DMS 273 (cell line): ENCODE data around the gene HNRNPF.

ENCODE experiments used
- DNase-seq: peaks from one replicate; lab custom pipeline; 2025; ENCODE audit not compliant: unreplicated experiment; lab: John Stamatoyannopoulos, UW

Gene HNRNPF

GRCh38 chr10:43380610-43381222 lies 28.3 kb downstream of the HNRNPF start:
- DNase-seq: peak; percentile 17

- DNase-seq: no peak
These were observed 31.5 kb downstream of the HNRNPF start for GRCh38 chr10:43377424-43377883.

- DNase-seq: no peak
These were observed 32.1 kb downstream of the HNRNPF start for GRCh38 chr10:43376828-43377423.

- no peak for DNase-seq
These were observed 32.8 kb downstream of the HNRNPF start for GRCh38 chr10:43376046-43376635.

- DNase-seq: no peak
These were observed 33.5 kb downstream of the HNRNPF start for GRCh38 chr10:43375401-43376020.

- DNase-seq: no peak
These were observed 34.8 kb downstream of the HNRNPF start for GRCh38 chr10:43374194-43374593.

- no peak for DNase-seq
These were observed 35.5 kb downstream of the HNRNPF start for GRCh38 chr10:43373461-43373860.

- no peak for DNase-seq
These were observed 36.1 kb downstream of the HNRNPF start for GRCh38 chr10:43372765-43373361.

- no peak for DNase-seq
These were observed 37.6 kb downstream of the HNRNPF start, which contains the start of gene FXYD4 for GRCh38 chr10:43371418-43371817. Gene FXYD4 (plus strand): TSS chr10:43371636. CDS start chr10:43373747, 2,111 bp downstream.

- DNase-seq: no peak
These were observed 38.2 kb downstream of the HNRNPF start for GRCh38 chr10:43370671-43371215.

GRCh38 chr10:43369921-43370320 lies 39.1 kb downstream of the HNRNPF start:
- DNase-seq: no peak

GRCh38 chr10:43365001-43365400 lies 44.0 kb downstream of the HNRNPF start:
- no peak for DNase-seq

- peak; percentile 82 for DNase-seq
These were observed 46.7 kb downstream of the HNRNPF start for GRCh38 chr10:43362191-43362839.

GRCh38 chr10:43361547-43362190 lies 47.3 kb downstream of the HNRNPF start:
- no peak for DNase-seq

- no peak for DNase-seq
These were observed 48.9 kb downstream of the HNRNPF start for GRCh38 chr10:43360086-43360485.

GRCh38 chr10:43355749-43356371 lies 53.1 kb downstream of the HNRNPF start:
- DNase-seq: peak; percentile 8

GRCh38 chr10:43354879-43355380 lies 54.1 kb downstream of the HNRNPF start:
- no peak for DNase-seq

GRCh38 chr10:43354330-43354635 lies 54.7 kb downstream of the HNRNPF start:
- DNase-seq: no peak

GRCh38 chr10:43353495-43354329 lies 55.3 kb downstream of the HNRNPF start:
- DNase-seq: no peak
